Endothelial cell (in vitro differentiated cells): ENCODE measurements around the gene ACSL6. TPM values are rescaled to one million over a fixed set of nuclear protein-coding genes. Genes with fewer than 3 reads are reported as not detected.

ENCODE experiments used
- DNase-seq: peaks from one replicate; pipeline ENCODE4 v3.0.0; 2021; ENCODE audit warnings: low spot score
- H3K27ac Mint-ChIP-seq: one replicate; pipeline ENCODE4 v1.8.0; 2021; ENCODE audit warnings: mixed read lengths, inconsistent platforms; ENCODE audit not compliant: unreplicated experiment
- H3K27me3 Mint-ChIP-seq: one replicate; pipeline ENCODE4 v1.8.0; 2021; ENCODE audit warnings: mild to moderate bottlenecking, moderate library complexity, mixed read lengths, inconsistent platforms; ENCODE audit not compliant: unreplicated experiment
- H3K36me3 Mint-ChIP-seq: one replicate; pipeline ENCODE4 v1.8.0; 2021; ENCODE audit warnings: mild to moderate bottlenecking, low read depth, mixed read lengths, inconsistent platforms; ENCODE audit not compliant: unreplicated experiment
- H3K4me1 Mint-ChIP-seq: one replicate; pipeline ENCODE4 v1.8.0; 2021; ENCODE audit warnings: mild to moderate bottlenecking, mixed read lengths, inconsistent platforms; ENCODE audit not compliant: unreplicated experiment
- H3K4me3 Mint-ChIP-seq: one replicate; pipeline ENCODE4 v1.8.0; 2021; ENCODE audit warnings: mild to moderate bottlenecking, mixed read lengths, inconsistent platforms; ENCODE audit not compliant: unreplicated experiment
- H3K9me3 Mint-ChIP-seq: one replicate; pipeline ENCODE4 v1.8.0; 2021; ENCODE audit warnings: mixed read lengths, inconsistent platforms; ENCODE audit not compliant: unreplicated experiment
- CTCF ChIP-seq: fragments of 200-600 bp; sonication (generic); IDR thresholded peaks from one replicate; pipeline ENCODE4 v1.5.0; 2021; ENCODE audit warnings: antibody characterized with exemption; ENCODE audit not compliant: unreplicated experiment
- total RNA-seq: library from RNA; stranded (reverse); fragmentation: NEBNext Ultra II Directional; extraction: Animal tissue kit (Norgen Biotek cat#: 25700); gene quantifications from one replicate; pipeline ENCODE4 v1.2.1, GENCODE V29; 2021; ENCODE audit not compliant: unreplicated experiment

ACSL6 gene
- total RNA-seq, 1 donor from 2014 or later: 0.80 TPM

GRCh38 chr5:132029609-132030330 lies 18.3 kb upstream of the ACSL6 start:
- no peak for TF ChIP-seq CTCF
- Mint-ChIP-seq H3K4me1 (peaks cover 6% of the 10 kb centered on the region), H3K27me3 (peaks cover 2% of the 10 kb centered on the region), H3K27ac (no peak overlapping the region), H3K4me3 (no peak overlapping the region), H3K9me3 (no peaks in the 10 kb centered on the region), H3K36me3 (no peaks in the 10 kb centered on the region)
- no peak for DNase-seq

DNA sequence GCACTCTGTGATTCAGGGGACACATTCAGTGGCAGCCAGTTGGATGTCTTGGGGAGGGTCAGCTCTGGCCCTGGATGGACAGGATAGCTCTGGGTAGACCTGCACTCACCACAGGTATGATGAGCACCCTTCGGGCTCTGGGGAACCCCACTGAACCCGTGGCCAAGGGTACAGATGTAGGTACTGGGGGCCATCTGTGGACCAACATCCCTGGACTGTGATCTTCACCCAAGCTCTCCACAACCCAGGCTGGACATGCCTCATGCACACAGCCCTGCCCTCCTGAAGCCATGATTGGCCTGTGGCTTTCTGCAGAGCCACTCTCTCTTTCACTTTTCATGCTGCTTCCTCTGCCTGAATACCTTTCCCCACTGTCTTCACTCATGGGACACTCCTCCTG lies 15.6 kb upstream of the ACSL6 start:
- Mint-ChIP-seq H3K36me3 (no peaks in the 10 kb centered on the region), H3K27ac (no peak overlapping the region), H3K9me3 (no peaks in the 10 kb centered on the region), H3K27me3 (peaks cover 2% of the 10 kb centered on the region), H3K4me3 (no peak overlapping the region), H3K4me1 (peaks cover 6% of the 10 kb centered on the region)
- TF ChIP-seq CTCF: no peak
- no peak for DNase-seq

DNA sequence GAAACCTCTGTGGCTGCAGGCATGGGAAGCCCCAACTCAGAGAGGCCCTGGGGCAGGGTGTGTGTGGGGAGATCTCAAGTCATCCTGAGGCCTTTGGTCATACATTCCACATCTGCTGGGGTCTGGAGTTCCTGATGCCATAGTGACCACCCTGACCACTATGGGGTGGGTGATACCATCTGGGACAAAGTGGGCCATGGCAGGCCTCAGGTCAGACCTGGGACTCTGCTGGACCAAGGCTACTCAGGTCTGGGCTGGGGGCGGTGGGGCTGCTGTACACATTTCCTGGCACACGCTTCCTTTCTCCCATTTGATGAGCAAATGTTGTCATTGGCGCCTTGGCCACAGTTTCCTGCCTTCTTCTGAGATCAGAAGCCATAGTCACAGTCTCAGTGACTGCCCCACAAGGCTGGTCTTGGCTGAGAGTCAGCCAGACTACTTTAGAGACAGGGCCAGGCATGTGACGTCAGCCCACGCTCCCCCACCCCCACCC lies 15.1 kb upstream of the ACSL6 start:
- no peak for TF ChIP-seq CTCF
- H3K9me3 Mint-ChIP-seq: no peaks in the 10 kb centered on the region
- no peaks in the 10 kb centered on the region for H3K36me3 Mint-ChIP-seq
- H3K27ac Mint-ChIP-seq: no peak overlapping the region
- H3K27me3 Mint-ChIP-seq: peaks cover 2% of the 10 kb centered on the region
- peaks cover 6% of the 10 kb centered on the region for H3K4me1 Mint-ChIP-seq
- no peak overlapping the region for H3K4me3 Mint-ChIP-seq
- no peak for DNase-seq

DNA sequence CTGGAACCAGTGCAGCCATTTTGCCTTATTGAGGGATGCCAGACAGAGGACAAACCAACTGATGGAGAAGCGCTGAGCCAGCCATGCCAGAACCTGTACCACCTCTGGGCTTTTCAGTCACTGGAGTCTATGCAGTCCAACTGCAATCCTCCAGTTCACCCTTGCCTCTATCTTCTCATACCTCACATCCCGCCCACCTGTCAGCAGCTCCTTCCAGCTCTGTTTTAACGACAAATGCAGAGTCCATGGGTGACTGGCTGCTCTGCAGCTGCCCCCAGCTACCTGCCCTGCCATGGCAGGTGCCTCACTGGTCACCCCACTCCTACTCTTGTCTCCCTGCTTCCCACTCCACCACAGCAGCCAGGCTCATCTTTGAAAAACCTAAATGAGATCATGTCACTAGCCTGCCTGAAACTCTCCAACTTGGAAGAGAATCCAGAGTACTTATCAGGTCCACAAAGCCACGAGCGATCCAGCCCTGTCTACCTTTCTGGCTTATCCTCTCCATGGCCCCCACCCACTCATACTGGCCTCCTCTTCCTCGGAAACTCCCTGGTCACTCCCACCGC lies 14.0 kb upstream of the ACSL6 start:
- no peak for TF ChIP-seq CTCF

DNA sequence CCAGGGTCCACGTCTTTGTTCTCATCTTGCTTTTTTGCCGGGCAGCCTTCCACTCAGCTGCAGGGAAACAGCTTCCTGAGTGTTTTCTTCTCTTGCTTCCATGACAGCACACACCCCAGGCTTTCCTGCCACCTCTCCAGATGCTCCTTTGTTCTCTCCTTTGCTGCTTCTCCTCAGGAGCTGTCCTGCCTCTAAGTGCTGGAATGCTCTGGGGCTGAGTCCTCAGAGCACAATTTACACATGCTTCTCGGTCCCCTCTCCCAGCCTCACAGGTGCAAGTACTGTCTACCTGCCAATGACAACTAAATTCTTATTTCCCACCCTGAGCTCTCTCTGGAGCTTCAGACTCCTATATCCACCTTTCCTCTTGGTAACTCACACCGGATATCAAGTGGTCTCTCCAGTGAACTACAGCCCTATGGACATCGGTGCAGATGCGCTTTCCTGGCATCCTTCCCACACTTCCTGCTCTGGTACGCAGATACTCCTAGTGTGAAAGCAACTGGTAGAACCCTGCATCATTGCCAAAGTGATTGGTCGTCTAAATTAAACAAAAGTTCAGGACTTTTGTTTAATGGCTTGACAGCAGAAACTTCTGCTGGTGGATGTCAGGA lies 13.4 kb upstream of the ACSL6 start:
- Mint-ChIP-seq H3K27me3 (no peaks in the 10 kb centered on the region), H3K4me3 (no peak overlapping the region), H3K36me3 (no peaks in the 10 kb centered on the region), H3K27ac (no peak overlapping the region), H3K4me1 (peaks cover 5% of the 10 kb centered on the region), H3K9me3 (no peaks in the 10 kb centered on the region)
- TF ChIP-seq CTCF: no peak
- no peak for DNase-seq

More for the DNA sequence above, 14.0 kb upstream of the ACSL6 start:
- Mint-ChIP-seq H3K27me3 (peaks cover under 1% of the 10 kb centered on the region), H3K27ac (no peak overlapping the region), H3K36me3 (no peaks in the 10 kb centered on the region), H3K4me3 (no peak overlapping the region), H3K4me1 (peaks cover 6% of the 10 kb centered on the region), H3K9me3 (no peaks in the 10 kb centered on the region)
- no peak for DNase-seq
